Astrocyte of the spinal cord (primary cell): Measurements from ENCODE around the gene MEGF11.

Experiments used
- DNase-seq: peaks from one replicate; pipeline ENCODE4 v3.0.0; 2011; ENCODE audit warnings: low read depth, low spot score
- H3K4me3 ChIP-seq: 2 replicates; pipeline ENCODE4 v1.5.1; 2011; ENCODE audit warnings: low read depth, mild to moderate bottlenecking, low read length, moderate library complexity
- CTCF ChIP-seq: IDR thresholded peaks from 2 replicates; pipeline ENCODE4 v1.5.1; 2012; ENCODE audit warnings: low read depth, mild to moderate bottlenecking, low read length, inconsistent platforms
- in situ Hi-C: cut with HindIII; loops from 2 replicates; pipeline ENCODE4 v1.10.0; 2017; ENCODE audit warnings: low sequenced_read_pairs

MEGF11 gene

GRCh38 chr15:66184492-66184891, 69.1 kb downstream of the MEGF11 start:
- in situ Hi-C loops = no loop called here
- no peak overlapping the region for H3K4me3 ChIP-seq
- TF ChIP-seq CTCF = no peak
- no peak for DNase-seq

- H3K4me3 ChIP-seq = no peak overlapping the region
- no peak for TF ChIP-seq CTCF
- in situ Hi-C loops = no loop called here
- DNase-seq = no peak
Measured at GRCh38 chr15:66180531-66181097, 72.9 kb downstream of the MEGF11 start.

GRCh38 chr15:66178531-66178910, 75.0 kb downstream of the MEGF11 start:
- no peak for TF ChIP-seq CTCF
- in situ Hi-C loops = no loop called here
- DNase-seq = no peak
- H3K4me3 ChIP-seq = no peak overlapping the region

- DNase-seq = no peak
- in situ Hi-C loops = no loop called here
- no peak for TF ChIP-seq CTCF
- H3K4me3 ChIP-seq = no peak overlapping the region
Measured at GRCh38 chr15:66172324-66172980, 81.1 kb downstream of the MEGF11 start.

GRCh38 chr15:66171841-66172240, 81.7 kb downstream of the MEGF11 start:
- H3K4me3 ChIP-seq = no peak overlapping the region
- no peak for DNase-seq
- in situ Hi-C loops = no loop called here
- no peak for TF ChIP-seq CTCF

- no peak overlapping the region for H3K4me3 ChIP-seq
- DNase-seq = no peak
- TF ChIP-seq CTCF = no peak
- in situ Hi-C loops = no loop called here
Measured at GRCh38 chr15:66170716-66171115, 82.8 kb downstream of the MEGF11 start.
